Measurements from ENCODE around the gene RTKN. TPM values are rescaled to one million over a fixed set of nuclear protein-coding genes. Genes with fewer than 3 reads are reported as not detected.

The RTKN gene
- total RNA-seq, 3 donors from 2014 or later: 9.3 to 49.9 (median 36.7) TPM

- Histone ChIP-seq H3K4me1 (no peaks in the 10 kb centered on the region), H3K4me3 (no peak overlapping the region), H3K36me3 (no peaks in the 10 kb centered on the region), H3K9me3 (no peaks in the 10 kb centered on the region), H3K27me3 (no peaks in the 10 kb centered on the region), H3K27ac (no peak overlapping the region)
- no peak for DNase-seq (ENCODE audit: low spot score in 2 of 2)
- no peak for TF ChIP-seq POLR2AphosphoS5 (IDR thresholded peaks at IDR 0.05)
- TF ChIP-seq POLR2A (IDR thresholded peaks at IDR 0.05): no peak
- TF ChIP-seq CTCF (IDR thresholded peaks at IDR 0.05): no peak
- intact Hi-C loops (cut with DNase I; ENCODE audit: low total_unique reads): no loop called here
These were observed 12.0 kb downstream of the RTKN start for GRCh38 chr2:74429487-74430451.

DNA sequence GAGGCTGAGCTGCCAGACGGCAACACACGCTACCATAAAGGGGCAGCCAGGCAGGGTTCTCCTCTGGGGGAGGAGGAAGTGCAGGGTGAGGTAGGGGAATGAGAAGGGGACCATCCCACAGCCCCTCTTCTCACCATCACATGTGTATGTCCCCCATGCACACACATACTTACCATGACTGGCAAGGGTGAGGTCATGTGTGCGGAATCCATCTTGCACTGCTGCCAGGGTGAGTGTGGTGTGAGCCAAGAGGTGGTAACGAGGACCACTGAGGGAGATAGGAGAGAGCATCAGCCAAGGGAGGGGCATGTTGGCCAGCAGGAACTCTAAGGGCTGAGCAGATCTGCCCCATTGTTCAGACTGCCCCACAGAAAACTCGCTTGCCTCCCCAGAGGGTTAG lies 13.1 kb downstream of the RTKN start:
- H3K4me1 ChIP-seq: no peaks in the 10 kb centered on the region
- intact Hi-C loops (cut with DNase I; ENCODE audit: low total_unique reads): no loop called here
- no peaks in the 10 kb centered on the region for H3K27me3 ChIP-seq
- H3K9me3 ChIP-seq: no peaks in the 10 kb centered on the region
- TF ChIP-seq CTCF (IDR thresholded peaks at IDR 0.05) (no peak), POLR2AphosphoS5 (IDR thresholded peaks at IDR 0.05) (no peak), POLR2A (IDR thresholded peaks at IDR 0.05) (no peak)
- no peak overlapping the region for H3K4me3 ChIP-seq
- H3K36me3 ChIP-seq: no peaks in the 10 kb centered on the region
- no peak overlapping the region for H3K27ac ChIP-seq
- no peak for DNase-seq (ENCODE audit: low spot score in 2 of 2)

DNA sequence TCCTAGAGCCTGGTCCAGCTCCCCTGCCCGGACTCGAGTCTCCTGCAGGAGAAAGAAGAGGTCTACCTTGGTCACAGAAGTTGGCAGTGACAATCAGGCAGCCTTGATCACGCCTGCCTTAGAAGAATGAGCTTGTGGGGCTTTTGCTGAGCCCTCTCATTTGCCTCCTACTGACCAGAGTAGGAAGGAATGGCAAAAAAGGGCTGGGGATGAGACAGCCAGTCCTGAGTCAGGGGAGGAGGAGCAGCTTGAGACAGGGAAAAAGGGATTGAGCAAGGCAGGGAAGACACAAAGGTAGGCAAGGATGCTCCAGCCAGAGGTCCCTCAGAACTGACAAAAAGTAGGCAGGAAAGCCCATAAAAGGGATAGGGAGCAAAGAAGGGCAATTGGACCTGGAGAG lies 14.2 kb downstream of the RTKN start:
- no peaks in the 10 kb centered on the region for H3K9me3 ChIP-seq
- intact Hi-C loops (cut with DNase I; ENCODE audit: low total_unique reads): no loop called here
- H3K36me3 ChIP-seq: no peaks in the 10 kb centered on the region
- no peak overlapping the region for H3K27ac ChIP-seq
- H3K4me3 ChIP-seq: no peak overlapping the region
- no peak for DNase-seq (ENCODE audit: low spot score in 2 of 2)
- H3K27me3 ChIP-seq: no peaks in the 10 kb centered on the region
- TF ChIP-seq POLR2A (IDR thresholded peaks at IDR 0.05): no peak
- no peak for TF ChIP-seq POLR2AphosphoS5 (IDR thresholded peaks at IDR 0.05)
- TF ChIP-seq CTCF (IDR thresholded peaks at IDR 0.05): no peak
- H3K4me1 ChIP-seq: no peaks in the 10 kb centered on the region

DNA sequence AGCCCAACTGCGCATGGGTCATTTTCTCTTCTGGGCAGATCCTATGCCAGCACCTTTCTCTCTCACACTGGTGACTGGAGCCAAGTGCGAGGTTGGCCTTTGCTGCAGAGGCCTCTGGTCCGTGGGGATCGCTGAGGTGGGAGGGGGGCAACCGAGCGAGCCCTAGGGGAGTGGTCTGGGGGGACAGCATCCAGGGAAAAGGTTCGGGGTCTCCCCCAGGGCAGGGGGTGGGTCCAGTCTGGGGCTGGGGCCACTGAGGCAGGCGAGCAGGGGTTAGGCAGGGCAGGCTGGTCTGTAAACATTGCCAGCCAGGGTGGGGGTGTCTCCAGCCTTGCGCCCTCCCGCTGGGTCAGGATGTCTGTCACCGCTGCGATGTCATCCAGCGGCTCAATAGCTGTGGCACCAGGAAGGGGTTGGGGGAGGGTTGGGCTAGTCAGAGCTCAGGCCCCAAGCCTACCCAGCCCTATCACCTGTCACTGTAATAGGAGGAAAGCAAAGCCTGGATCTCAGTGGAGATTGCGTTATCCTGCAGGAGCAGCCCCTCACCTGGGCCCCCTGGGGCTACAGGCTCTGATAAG lies 15.5 kb downstream of the RTKN start:
- Histone ChIP-seq H3K27ac (no peak overlapping the region), H3K36me3 (no peaks in the 10 kb centered on the region), H3K27me3 (no peaks in the 10 kb centered on the region), H3K4me1 (no peaks in the 10 kb centered on the region), H3K9me3 (no peaks in the 10 kb centered on the region), H3K4me3 (no peak overlapping the region)
- intact Hi-C loops (cut with DNase I; ENCODE audit: low total_unique reads): no loop called here
- TF ChIP-seq CTCF (IDR thresholded peaks at IDR 0.05) (no peak), POLR2A (IDR thresholded peaks at IDR 0.05) (no peak), POLR2AphosphoS5 (IDR thresholded peaks at IDR 0.05) (no peak)
- no peak for DNase-seq (ENCODE audit: low spot score in 2 of 2)

DNA sequence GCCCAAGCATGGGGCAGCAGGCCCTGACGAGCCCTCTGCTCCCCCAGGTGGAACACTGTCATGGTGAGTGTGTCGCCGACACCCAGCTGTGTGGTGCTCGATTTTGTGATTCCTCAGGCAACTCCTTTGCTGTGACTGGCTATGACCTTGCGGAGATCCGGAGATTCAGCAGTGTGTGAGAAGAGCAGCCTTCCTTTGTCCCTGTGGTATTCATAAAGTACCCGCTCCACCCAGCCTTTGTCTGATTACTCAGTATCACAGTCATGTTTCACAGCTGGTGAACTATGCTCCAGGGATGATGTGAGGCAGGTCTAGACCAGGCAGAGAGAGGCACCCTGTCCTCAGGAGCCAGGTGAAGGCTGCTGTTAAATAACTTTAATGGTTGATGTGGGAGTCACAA lies 16.2 kb downstream of the RTKN start:
- Histone ChIP-seq H3K27ac (no peak overlapping the region), H3K36me3 (no peaks in the 10 kb centered on the region), H3K27me3 (no peaks in the 10 kb centered on the region), H3K4me1 (no peaks in the 10 kb centered on the region), H3K9me3 (no peaks in the 10 kb centered on the region), H3K4me3 (no peak overlapping the region)
- DNase-seq (ENCODE audit: low spot score in 2 of 2): no peak
- TF ChIP-seq POLR2A (IDR thresholded peaks at IDR 0.05) (no peak), POLR2AphosphoS5 (IDR thresholded peaks at IDR 0.05) (no peak), CTCF (IDR thresholded peaks at IDR 0.05) (no peak)
- intact Hi-C loops (cut with DNase I; ENCODE audit: low total_unique reads): no loop called here
